WTC11 (cell line): ENCODE results near the gene ADARB2. TPM values are rescaled to one million over a fixed set of nuclear protein-coding genes. Genes with fewer than 3 reads are reported as not detected.

Experiments
- ATAC-seq: fragments of 200-7000 bp; cut with Tn5 transposase; 2 replicates; pipeline ENCODE4 v1.10.0; 2021; ENCODE audit warnings: mild to moderate bottlenecking, moderate library complexity
- CTCF ChIA-PET: fragments of 300-600 bp; sonication (Branson Sonifier 250); formaldehyde crosslinking; loops from one replicate; lab custom pipeline; 2021; ENCODE audit warnings: antibody characterized with exemption; lab: Charles Lee
- POLR2A ChIA-PET: fragments of 350-600 bp; sonication (Branson Sonifier 250); formaldehyde crosslinking; loops from one replicate; lab custom pipeline; 2021; ENCODE audit warnings: antibody characterized with exemption; lab: Charles Lee
- DNase-seq: peaks from one replicate; pipeline ENCODE4 v3.0.0; 2021; ENCODE audit warnings: low spot score
- H3K27ac Mint-ChIP-seq: 2 replicates; pipeline ENCODE4 v1.8.0; 2021; ENCODE audit warnings: mixed read lengths
- H3K27me3 Mint-ChIP-seq: 2 replicates; pipeline ENCODE4 v1.8.0; 2021; ENCODE audit warnings: low read depth, mild to moderate bottlenecking, moderate library complexity, mixed read lengths
- H3K36me3 Mint-ChIP-seq: 2 replicates; pipeline ENCODE4 v1.8.0; 2021; ENCODE audit warnings: mixed read lengths
- H3K4me1 Mint-ChIP-seq: 2 replicates; pipeline ENCODE4 v1.8.0; 2022; ENCODE audit warnings: mixed read lengths
- H3K4me3 Mint-ChIP-seq: 2 replicates; pipeline ENCODE4 v1.8.0; 2021; ENCODE audit warnings: mild to moderate bottlenecking, moderate library complexity, mixed read lengths
- H3K9me3 Mint-ChIP-seq: 2 replicates; pipeline ENCODE4 v1.8.0; 2021; ENCODE audit warnings: mixed read lengths
- CREB1 ChIP-seq: sonication (generic); formaldehyde crosslinking; IDR thresholded peaks from 2 replicates; pipeline ENCODE4 v1.8.0; 2023; ENCODE audit warnings: mild to moderate bottlenecking, missing genetic modification reagents
- EMX1 ChIP-seq: fragments of 250-450 bp; sonication (Bioruptor Pico); IDR thresholded peaks from 2 replicates; pipeline ENCODE4 v1.8.0; 2021; ENCODE audit warnings: mild to moderate bottlenecking
- FOXK1 ChIP-seq: sonication (generic); formaldehyde crosslinking; IDR thresholded peaks from 2 replicates; pipeline ENCODE4 v1.8.0; 2022; ENCODE audit warnings: mild to moderate bottlenecking, moderate library complexity, missing genetic modification reagents
- GTF2I ChIP-seq: fragments of 250-450 bp; sonication (Bioruptor Pico); conservative IDR thresholded peaks from 2 replicates; pipeline ENCODE4 v1.4.0; 2021; ENCODE audit warnings: mild to moderate bottlenecking
- NFATC4 ChIP-seq: fragments of 250-450 bp; sonication (Bioruptor Pico); IDR thresholded peaks from 2 replicates; pipeline ENCODE4 v1.9.0; 2021; ENCODE audit warnings: mild to moderate bottlenecking
- PRRX2 ChIP-seq: fragments of 250-450 bp; sonication (Bioruptor Pico); IDR thresholded peaks from 2 replicates; pipeline ENCODE4 v1.8.0; 2021; ENCODE audit warnings: mild to moderate bottlenecking
- SMAD3 ChIP-seq: sonication (generic); formaldehyde crosslinking; IDR thresholded peaks from 2 replicates; pipeline ENCODE4 v1.8.0; 2022; ENCODE audit warnings: missing genetic modification reagents, mild to moderate bottlenecking, borderline replicate concordance
- ZNF138 ChIP-seq: sonication (generic); formaldehyde crosslinking; conservative IDR thresholded peaks from 2 replicates; pipeline ENCODE4 v1.8.1; 2022; ENCODE audit warnings: mild to moderate bottlenecking, moderate library complexity, missing genetic modification reagents
- ZNF219 ChIP-seq: sonication (generic); formaldehyde crosslinking; IDR thresholded peaks from 2 replicates; pipeline ENCODE4 v1.8.0; 2023; ENCODE audit warnings: missing genetic modification reagents, mild to moderate bottlenecking, borderline replicate concordance
- total RNA-seq: library from RNA; stranded (reverse); gene quantifications from 3 replicates; pipeline ENCODE4 v1.2.3, GENCODE V29; 2021
- TF ChIP-seq, protein P1 (sequence below): sonication (generic); formaldehyde crosslinking; IDR thresholded peaks from 2 replicates; pipeline ENCODE4 v1.8.0; 2022; ENCODE audit warnings: mild to moderate bottlenecking, missing genetic modification reagents
- TF ChIP-seq, protein P2 (sequence below): sonication (generic); formaldehyde crosslinking; IDR thresholded peaks from 2 replicates; pipeline ENCODE4 v1.8.0; 2022; ENCODE audit warnings: mild to moderate bottlenecking, missing genetic modification reagents
- TF ChIP-seq, protein P3 (sequence below): sonication (generic); formaldehyde crosslinking; conservative IDR thresholded peaks from 2 replicates; pipeline ENCODE4 v1.8.1; 2023; ENCODE audit warnings: mild to moderate bottlenecking, low read depth, missing genetic modification reagents, moderate library complexity
- TF ChIP-seq, protein P4 (sequence below): sonication (generic); formaldehyde crosslinking; IDR thresholded peaks from 2 replicates; pipeline ENCODE4 v1.8.1; 2023; ENCODE audit warnings: mild to moderate bottlenecking, missing genetic modification reagents, moderate library complexity
- TF ChIP-seq, protein P5 (sequence below): sonication (generic); formaldehyde crosslinking; IDR thresholded peaks from 2 replicates; pipeline ENCODE4 v1.8.1; 2023; ENCODE audit warnings: mild to moderate bottlenecking, missing genetic modification reagents, borderline replicate concordance

Gene ADARB2
- total RNA-seq, 1 experiment from 2014 or later = 3.7 TPM

DNA sequence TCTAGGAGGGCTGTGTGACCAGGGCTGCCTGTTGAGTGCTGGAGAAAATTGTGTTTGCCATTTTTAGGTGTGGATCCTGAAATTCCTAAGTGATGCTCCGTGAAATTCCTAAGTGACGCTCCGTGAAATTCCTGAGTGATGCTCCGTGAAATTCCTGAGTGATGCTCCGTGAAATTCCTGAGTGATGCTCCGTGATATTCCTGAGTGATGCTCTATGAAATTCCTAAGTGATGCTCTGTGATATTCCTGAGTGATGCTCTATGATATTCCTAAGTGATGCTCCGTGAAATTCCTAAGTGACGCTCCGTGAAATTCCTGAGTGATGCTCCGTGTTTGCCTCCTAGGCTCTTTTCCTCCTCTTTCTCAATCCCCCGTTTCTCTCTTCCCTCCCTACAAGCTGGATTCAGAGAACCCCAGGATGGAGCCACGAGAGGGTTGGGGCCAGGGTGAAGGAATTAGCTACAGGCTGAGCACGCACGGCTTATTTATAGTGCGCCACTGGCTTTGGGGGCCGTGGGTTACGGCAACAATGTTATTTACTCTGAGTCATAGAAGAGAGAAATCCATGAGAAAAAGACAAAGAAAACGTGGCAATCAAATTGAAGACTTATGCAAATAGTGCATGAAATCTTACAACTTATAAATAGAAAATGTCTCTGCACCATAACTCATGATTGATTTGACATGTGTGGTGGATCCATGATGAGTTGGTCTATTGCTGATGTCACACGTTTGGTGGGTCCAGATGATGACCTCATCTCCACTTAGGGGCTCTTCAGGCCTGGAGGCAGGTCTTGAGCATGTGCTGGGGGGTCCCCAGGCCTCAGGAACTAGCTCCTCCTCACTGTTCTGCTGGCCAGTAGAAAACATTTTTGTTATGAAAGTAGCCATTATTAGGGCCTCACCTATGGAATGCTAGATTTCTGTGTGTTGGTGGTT lies 456.6 kb downstream of the ADARB2 start:
- CTCF ChIA-PET = no interaction called here
- POLR2A ChIA-PET = no interaction called here
- H3K9me3 Mint-ChIP-seq = no peaks in the 10 kb centered on the region

DNA sequence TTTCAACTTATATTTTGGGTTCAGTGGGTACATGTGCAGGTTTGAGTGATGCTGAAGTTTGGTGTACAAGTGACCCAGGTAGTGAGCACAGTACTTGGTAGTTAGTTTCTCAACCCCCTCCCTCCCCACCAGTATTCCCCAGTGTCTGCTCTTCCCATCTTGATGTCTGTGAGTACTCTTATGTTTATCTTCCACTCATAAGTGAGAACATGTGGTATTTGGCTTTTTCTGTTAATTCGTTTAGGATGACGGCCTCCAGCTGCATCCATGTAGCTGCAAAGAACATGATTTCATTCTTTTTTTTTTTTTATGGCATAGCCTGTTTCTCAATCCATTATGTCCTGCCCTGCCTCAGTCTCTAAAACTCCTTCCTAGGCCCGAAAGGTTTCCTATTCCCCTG lies 459.0 kb downstream of the ADARB2 start:
- CTCF ChIA-PET = no interaction called here
- peaks cover 11% of the 10 kb centered on the region for H3K27me3 Mint-ChIP-seq
- ATAC-seq (no peak), DNase-seq (no peak)
- TF ChIP-seq NFATC4 (CRISPR knock-in tag) (no peak), ZNF219 (CRISPR knock-in tag) (no peak), ZNF138 (CRISPR knock-in tag) (no peak), CREB1 (no peak)
- TF ChIP-seq, protein P1, sequence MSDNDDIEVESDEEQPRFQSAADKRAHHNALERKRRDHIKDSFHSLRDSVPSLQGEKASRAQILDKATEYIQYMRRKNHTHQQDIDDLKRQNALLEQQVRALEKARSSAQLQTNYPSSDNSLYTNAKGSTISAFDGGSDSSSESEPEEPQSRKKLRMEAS (CRISPR knock-in tag) = no peak
- TF ChIP-seq, all 79 proteins: peak for 0
- POLR2A ChIA-PET = no interaction called here
- no peaks in the 10 kb centered on the region for H3K4me1 Mint-ChIP-seq
- no peak overlapping the region for H3K4me3 Mint-ChIP-seq
- no peaks in the 10 kb centered on the region for H3K9me3 Mint-ChIP-seq
- no peaks in the 10 kb centered on the region for H3K36me3 Mint-ChIP-seq
- H3K27ac Mint-ChIP-seq = no peak overlapping the region

More for the DNA sequence above, 456.6 kb downstream of the ADARB2 start:
- TF ChIP-seq, protein P2, sequence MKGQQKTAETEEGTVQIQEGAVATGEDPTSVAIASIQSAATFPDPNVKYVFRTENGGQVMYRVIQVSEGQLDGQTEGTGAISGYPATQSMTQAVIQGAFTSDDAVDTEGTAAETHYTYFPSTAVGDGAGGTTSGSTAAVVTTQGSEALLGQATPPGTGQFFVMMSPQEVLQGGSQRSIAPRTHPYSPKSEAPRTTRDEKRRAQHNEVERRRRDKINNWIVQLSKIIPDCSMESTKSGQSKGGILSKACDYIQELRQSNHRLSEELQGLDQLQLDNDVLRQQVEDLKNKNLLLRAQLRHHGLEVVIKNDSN (CRISPR knock-in tag) = no peak
- TF ChIP-seq EMX1 (CRISPR knock-in tag) (no peak), GTF2I (CRISPR knock-in tag) (no peak), SMAD3 (CRISPR knock-in tag) (no peak), PRRX2 (CRISPR knock-in tag) (no peak), FOXK1 (CRISPR knock-in tag) (no peak)
- TF ChIP-seq, protein P3, sequence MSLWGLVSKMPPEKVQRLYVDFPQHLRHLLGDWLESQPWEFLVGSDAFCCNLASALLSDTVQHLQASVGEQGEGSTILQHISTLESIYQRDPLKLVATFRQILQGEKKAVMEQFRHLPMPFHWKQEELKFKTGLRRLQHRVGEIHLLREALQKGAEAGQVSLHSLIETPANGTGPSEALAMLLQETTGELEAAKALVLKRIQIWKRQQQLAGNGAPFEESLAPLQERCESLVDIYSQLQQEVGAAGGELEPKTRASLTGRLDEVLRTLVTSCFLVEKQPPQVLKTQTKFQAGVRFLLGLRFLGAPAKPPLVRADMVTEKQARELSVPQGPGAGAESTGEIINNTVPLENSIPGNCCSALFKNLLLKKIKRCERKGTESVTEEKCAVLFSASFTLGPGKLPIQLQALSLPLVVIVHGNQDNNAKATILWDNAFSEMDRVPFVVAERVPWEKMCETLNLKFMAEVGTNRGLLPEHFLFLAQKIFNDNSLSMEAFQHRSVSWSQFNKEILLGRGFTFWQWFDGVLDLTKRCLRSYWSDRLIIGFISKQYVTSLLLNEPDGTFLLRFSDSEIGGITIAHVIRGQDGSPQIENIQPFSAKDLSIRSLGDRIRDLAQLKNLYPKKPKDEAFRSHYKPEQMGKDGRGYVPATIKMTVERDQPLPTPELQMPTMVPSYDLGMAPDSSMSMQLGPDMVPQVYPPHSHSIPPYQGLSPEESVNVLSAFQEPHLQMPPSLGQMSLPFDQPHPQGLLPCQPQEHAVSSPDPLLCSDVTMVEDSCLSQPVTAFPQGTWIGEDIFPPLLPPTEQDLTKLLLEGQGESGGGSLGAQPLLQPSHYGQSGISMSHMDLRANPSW (CRISPR knock-in tag) = no peak
- TF ChIP-seq, protein P4, sequence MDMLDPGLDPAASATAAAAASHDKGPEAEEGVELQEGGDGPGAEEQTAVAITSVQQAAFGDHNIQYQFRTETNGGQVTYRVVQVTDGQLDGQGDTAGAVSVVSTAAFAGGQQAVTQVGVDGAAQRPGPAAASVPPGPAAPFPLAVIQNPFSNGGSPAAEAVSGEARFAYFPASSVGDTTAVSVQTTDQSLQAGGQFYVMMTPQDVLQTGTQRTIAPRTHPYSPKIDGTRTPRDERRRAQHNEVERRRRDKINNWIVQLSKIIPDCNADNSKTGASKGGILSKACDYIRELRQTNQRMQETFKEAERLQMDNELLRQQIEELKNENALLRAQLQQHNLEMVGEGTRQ = no peak
- TF ChIP-seq, protein P5, sequence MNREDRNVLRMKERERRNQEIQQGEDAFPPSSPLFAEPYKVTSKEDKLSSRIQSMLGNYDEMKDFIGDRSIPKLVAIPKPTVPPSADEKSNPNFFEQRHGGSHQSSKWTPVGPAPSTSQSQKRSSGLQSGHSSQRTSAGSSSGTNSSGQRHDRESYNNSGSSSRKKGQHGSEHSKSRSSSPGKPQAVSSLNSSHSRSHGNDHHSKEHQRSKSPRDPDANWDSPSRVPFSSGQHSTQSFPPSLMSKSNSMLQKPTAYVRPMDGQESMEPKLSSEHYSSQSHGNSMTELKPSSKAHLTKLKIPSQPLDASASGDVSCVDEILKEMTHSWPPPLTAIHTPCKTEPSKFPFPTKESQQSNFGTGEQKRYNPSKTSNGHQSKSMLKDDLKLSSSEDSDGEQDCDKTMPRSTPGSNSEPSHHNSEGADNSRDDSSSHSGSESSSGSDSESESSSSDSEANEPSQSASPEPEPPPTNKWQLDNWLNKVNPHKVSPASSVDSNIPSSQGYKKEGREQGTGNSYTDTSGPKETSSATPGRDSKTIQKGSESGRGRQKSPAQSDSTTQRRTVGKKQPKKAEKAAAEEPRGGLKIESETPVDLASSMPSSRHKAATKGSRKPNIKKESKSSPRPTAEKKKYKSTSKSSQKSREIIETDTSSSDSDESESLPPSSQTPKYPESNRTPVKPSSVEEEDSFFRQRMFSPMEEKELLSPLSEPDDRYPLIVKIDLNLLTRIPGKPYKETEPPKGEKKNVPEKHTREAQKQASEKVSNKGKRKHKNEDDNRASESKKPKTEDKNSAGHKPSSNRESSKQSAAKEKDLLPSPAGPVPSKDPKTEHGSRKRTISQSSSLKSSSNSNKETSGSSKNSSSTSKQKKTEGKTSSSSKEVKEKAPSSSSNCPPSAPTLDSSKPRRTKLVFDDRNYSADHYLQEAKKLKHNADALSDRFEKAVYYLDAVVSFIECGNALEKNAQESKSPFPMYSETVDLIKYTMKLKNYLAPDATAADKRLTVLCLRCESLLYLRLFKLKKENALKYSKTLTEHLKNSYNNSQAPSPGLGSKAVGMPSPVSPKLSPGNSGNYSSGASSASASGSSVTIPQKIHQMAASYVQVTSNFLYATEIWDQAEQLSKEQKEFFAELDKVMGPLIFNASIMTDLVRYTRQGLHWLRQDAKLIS (CRISPR knock-in tag) = no peak
- no peak for DNase-seq
- no peaks in the 10 kb centered on the region for H3K4me1 Mint-ChIP-seq
- no peak overlapping the region for H3K4me3 Mint-ChIP-seq
- no peaks in the 10 kb centered on the region for H3K36me3 Mint-ChIP-seq
- ATAC-seq = no peak
- peaks cover 14% of the 10 kb centered on the region for H3K27me3 Mint-ChIP-seq
- no peak overlapping the region for H3K27ac Mint-ChIP-seq
